Esophagus (tissue), 2 donors: Measurements from ENCODE around the gene KLC1. TPM values are rescaled to one million over a fixed set of nuclear protein-coding genes. Genes with fewer than 3 reads are reported as not detected.
"Not testable (repeated sequence)": the region's sequence is repeated elsewhere in the genome, so short reads cannot be mapped to it uniquely, and the experiment has no call there.

Experiments used
- H3K27ac ChIP-seq, 2 donors: one replicate each; pipeline ENCODE4 v1.5.1; 2013; ENCODE audit warnings: low read depth in 2 of 2, mild to moderate bottlenecking in 2 of 2, inconsistent platforms in 1 of 2, low read length in 1 of 2, moderate library complexity in 1 of 2
- H3K27me3 ChIP-seq, 2 donors: one replicate each; pipeline ENCODE4 v1.6.1; 2013; ENCODE audit warnings: low read length in 2 of 2, control low read depth in 1 of 2, mild to moderate bottlenecking in 1 of 2; ENCODE audit not compliant: insufficient read depth in 2 of 2, control insufficient read depth in 1 of 2
- H3K36me3 ChIP-seq, 2 donors: one replicate each; pipeline ENCODE4 v1.6.1; 2013; ENCODE audit warnings: low read length in 1 of 2; ENCODE audit not compliant: control insufficient read depth in 2 of 2, insufficient read depth in 2 of 2
- H3K4me1 ChIP-seq, 2 donors: one replicate each; pipeline ENCODE4 v1.6.1; 2013; ENCODE audit warnings: low read length in 1 of 2; ENCODE audit not compliant: control insufficient read depth in 2 of 2, insufficient read depth in 2 of 2
- H3K4me3 ChIP-seq, 2 donors: one replicate each; pipeline ENCODE4 v1.5.1; 2013; ENCODE audit warnings: low read length in 2 of 2, mild to moderate bottlenecking in 2 of 2, low read depth in 1 of 2, moderate library complexity in 1 of 2
- H3K9me3 ChIP-seq, 2 donors: one replicate each; pipeline ENCODE4 v1.6.1; 2013; ENCODE audit warnings: mild to moderate bottlenecking in 2 of 2, low read depth in 1 of 2, low read length in 1 of 2, moderate library complexity in 1 of 2; ENCODE audit not compliant: control insufficient read depth in 2 of 2, insufficient read depth in 1 of 2
- WGBS, 2 donors: extraction: QIAGEN DNeasy Blood & Tissue Kit; methylation state at CpG; one replicate each; pipeline ENCODE4 v1.1.7; 2013; 5-methylcytosine and 5-hydroxymethylcytosine counted together
- polyA plus RNA-seq, 2 donors: library from polyadenylated mRNA; stranded (reverse); fragments of 200-250 nt; gene quantifications; one replicate each; pipeline ENCODE4 v1.2.3, GENCODE V29; 2013
- donor health status: healthy with polysubstance abuse.
- donor health status: Bipolar disorder and iron deficiency.

Gene KLC1
- polyA plus RNA-seq, 2 donors, result 69.8 to 102 TPM

DNA sequence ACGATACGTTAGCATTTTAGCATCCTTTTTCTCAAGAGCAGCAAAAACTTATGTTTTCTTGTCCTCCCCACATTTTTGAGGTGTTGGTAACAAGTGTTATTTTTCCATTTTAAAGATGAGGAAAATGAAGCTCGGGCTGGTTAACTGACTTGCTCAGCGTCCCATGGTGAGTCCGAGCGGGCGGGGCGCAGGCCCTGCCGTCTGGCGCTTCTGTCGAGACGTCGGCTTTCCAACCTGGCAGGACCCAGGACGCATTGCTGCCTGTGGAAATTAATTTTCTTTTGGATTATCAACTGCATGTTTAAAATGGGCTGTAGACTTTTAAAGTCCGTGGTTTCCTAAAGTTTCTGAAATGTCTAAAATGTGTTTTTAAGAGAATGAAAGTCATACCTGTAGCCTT lies 55.9 kb downstream of the KLC1 start:
- Histone ChIP-seq H3K27me3 (no peaks in the 10 kb centered on the region), H3K36me3 (peaks cover 15 to 38% of the 10 kb centered on the region in 2 donors), H3K9me3 (no peaks in the 10 kb centered on the region), H3K4me3 (no peak overlapping the region), H3K27ac (no peak overlapping the region), H3K4me1 (no peaks in the 10 kb centered on the region)
- 87% methylated on average over 15 of the region's 15 CpGs for WGBS, 2 donors

DNA sequence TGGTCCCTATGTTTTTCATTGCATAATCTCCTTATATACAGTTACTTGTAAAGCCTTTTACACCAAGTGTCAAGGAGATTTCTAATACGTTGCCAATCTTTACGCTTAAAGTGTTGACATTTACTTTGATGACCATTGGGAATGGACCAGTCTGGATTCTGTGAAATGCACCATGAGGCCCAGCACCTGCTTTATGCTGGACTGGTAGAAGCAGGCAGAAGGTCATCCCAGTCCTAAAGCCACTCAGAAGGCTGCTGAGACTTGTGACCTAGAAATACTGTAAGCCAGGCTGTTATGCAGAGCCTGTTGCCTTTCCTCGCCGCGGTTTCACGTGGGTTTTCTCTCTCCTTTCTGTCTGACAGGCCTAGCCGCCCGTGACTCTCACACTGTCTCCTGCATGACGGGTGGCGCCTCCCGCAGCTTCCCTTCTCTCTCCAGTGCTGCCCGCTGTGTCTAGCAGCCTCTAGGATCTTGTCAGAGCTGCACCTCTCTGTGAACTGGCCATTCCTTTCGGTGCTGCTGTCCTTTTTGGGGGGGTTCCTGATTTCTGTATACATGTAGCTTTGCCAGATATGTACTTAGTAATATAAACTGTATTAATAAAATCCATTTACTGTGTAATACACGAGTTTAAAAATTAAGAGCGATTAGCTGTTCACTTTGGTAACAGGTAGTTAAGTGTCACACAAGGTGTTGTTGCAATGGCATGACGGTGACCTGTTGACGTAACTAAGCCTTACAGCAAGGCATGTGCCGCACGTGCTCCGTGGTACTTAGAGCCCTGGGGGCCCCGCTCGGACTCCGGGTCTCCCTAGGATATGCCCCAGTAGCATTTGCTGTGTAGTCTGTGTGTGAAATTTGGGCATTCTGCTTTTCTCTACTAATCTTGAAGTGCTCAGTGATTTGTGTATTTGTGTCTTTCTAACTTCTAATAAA lies 56.5 kb downstream of the KLC1 start:
- H3K27ac ChIP-seq, result no peak overlapping the region
- no peaks in the 10 kb centered on the region for H3K27me3 ChIP-seq
- WGBS, 2 donors, result 88 to 90% methylated on average over 20 to 23 of the region's 23 CpGs
- H3K36me3 ChIP-seq, result peaks cover 13 to 35% of the 10 kb centered on the region in 2 donors
- H3K9me3 ChIP-seq, result no peaks in the 10 kb centered on the region
- no peak overlapping the region for H3K4me3 ChIP-seq
- H3K4me1 ChIP-seq, result no peaks in the 10 kb centered on the region

GRCh38 chr14:103686831-103687485 lies 57.9 kb downstream of the KLC1 start:
- Histone ChIP-seq H3K27me3 (no peaks in the 10 kb centered on the region), H3K9me3 (no peaks in the 10 kb centered on the region), H3K4me3 (no peak overlapping the region), H3K27ac (no peak overlapping the region), H3K36me3 (peaks cover 8 to 28% of the 10 kb centered on the region in 2 donors), H3K4me1 (no peaks in the 10 kb centered on the region)
- WGBS, 2 donors, result 81 to 83% methylated on average over 19 of the region's 19 CpGs

DNA sequence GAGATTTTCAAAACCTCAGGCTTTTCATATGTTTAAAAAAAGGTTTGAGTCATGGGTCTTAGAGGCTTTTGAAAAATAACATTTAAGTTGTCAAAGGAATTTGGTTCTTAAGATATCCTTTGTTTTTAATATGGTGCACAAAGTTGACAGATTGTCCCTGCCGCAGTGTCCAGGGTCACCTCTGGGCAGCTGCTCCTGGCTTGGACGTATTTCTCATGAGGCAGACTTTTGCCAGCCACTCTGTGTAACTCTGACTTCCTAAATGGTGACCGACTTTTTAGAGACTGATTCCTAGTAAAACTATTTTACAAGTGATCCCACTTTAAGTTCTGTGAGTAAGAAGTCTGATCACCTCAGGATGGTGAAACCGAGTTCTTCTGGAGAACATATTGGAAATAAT lies 58.7 kb downstream of the KLC1 start:
- WGBS, 2 donors, result 93 to 94% methylated on average over 4 of the region's 4 CpGs
- Histone ChIP-seq H3K4me3 (no peak overlapping the region), H3K27me3 (no peaks in the 10 kb centered on the region), H3K9me3 (no peaks in the 10 kb centered on the region), H3K27ac (no peak overlapping the region), H3K4me1 (peaks cover 3% of the 10 kb centered on the region in 2 donors), H3K36me3 (peaks cover 12 to 29% of the 10 kb centered on the region in 2 donors)

- Histone ChIP-seq H3K4me1 (peaks cover 3 to 8% of the 10 kb centered on the region in 2 donors), H3K27ac (no peak overlapping the region), H3K36me3 (peaks cover 7 to 23% of the 10 kb centered on the region in 2 donors), H3K4me3 (no peak overlapping the region), H3K9me3 (no peaks in the 10 kb centered on the region), H3K27me3 (no peaks in the 10 kb centered on the region)
- WGBS, 2 donors, result 82 to 91% methylated on average over 5 of the region's 5 CpGs
Observed at GRCh38 chr14:103688441-103688840, 59.4 kb downstream of the KLC1 start.

DNA sequence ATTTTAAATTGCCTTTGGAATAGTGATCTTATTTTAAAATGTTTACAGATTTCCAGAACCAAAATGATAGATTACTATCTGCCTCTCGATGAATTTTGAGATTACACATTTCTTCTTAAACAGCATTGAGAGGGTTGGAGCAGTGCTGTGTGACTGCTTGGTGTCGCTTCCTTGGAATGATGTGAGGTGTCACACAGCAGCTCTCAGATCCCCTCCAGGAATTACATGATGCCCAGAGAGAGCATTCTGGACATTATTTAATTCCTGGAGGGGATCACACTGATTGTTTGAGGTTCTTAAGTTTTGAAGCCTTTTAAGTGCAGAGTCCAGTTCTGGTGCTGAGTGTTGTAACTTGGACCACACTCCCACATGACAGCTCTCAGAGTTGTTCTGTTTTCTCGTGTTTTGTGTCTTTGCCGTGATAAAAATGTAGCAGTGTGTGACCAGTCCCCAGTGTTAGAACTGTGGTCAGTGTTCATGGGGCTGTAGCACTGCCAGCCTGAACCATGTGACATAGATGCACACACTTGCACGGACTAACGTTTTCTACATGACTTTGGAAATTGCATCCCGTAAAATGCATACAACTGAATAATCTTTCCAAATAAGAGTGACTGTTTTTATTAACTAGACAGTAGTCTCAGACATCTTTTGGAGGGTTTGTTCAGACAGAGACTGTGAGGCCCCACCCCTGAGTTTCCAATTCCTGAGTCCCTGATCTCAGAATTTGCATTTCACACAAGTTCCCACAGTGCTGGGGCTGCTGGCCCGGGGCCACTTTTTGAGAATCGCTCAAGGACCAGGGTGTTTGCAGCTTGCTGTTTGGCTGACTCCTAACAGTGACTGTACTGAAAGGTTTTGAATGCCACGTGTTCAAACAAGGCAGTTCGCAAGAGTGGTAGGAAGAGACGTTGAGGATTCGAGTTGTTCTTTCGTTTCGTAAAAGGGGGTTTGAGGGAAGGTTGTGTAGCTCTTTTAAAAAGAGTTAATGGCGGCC lies 60.2 kb downstream of the KLC1 start:
- peaks cover 7 to 24% of the 10 kb centered on the region in 2 donors for H3K36me3 ChIP-seq
- H3K27ac ChIP-seq, result no peak overlapping the region
- 54 to 66% methylated on average over 16 of the region's 16 CpGs for WGBS, 2 donors
- H3K9me3 ChIP-seq, result peaks cover 0 to 2% of the 10 kb centered on the region in 2 donors
- peaks cover 3 to 10% of the 10 kb centered on the region in 2 donors for H3K4me1 ChIP-seq
- no peak overlapping the region for H3K4me3 ChIP-seq
- no peaks in the 10 kb centered on the region for H3K27me3 ChIP-seq

GRCh38 chr14:103690332-103690731 lies 61.3 kb downstream of the KLC1 start:
- Histone ChIP-seq H3K4me3 (no peak overlapping the region), H3K9me3 (peaks cover 0 to 2% of the 10 kb centered on the region in 2 donors), H3K36me3 (peaks cover 11 to 21% of the 10 kb centered on the region in 2 donors), H3K27ac (no peak overlapping the region), H3K4me1 (peaks cover 3 to 15% of the 10 kb centered on the region in 2 donors), H3K27me3 (no peaks in the 10 kb centered on the region)
- 89% methylated on average over 8 of the region's 8 CpGs for WGBS, 2 donors

- H3K36me3 ChIP-seq, result peaks cover 14 to 21% of the 10 kb centered on the region in 2 donors
Observed at GRCh38 chr14:103691655-103692054, 62.6 kb downstream of the KLC1 start.

DNA sequence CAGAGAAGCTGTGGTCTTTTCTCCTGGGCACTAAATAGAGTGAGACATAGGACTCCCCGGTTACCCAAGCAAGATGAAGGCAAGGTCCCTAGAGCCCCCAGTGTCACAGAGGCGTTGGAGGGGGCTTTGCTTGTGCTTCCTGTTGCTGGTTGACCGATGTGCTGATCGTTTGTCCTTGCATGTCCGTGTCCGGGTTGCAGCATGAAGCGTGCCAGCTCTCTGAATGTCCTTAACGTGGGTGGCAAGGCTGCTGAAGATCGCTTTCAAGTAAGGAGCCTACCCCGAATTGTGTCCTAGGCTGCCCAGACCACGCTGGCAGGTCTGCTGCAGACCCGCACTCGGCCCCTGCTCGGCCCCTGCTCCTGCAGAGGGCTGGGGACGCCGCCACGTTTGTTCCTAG lies 63.1 kb downstream of the KLC1 start:
- peaks cover 0 to 2% of the 10 kb centered on the region in 2 donors for H3K9me3 ChIP-seq
- WGBS, 2 donors, result 93 to 94% methylated on average over 17 of the region's 17 CpGs
- no peaks in the 10 kb centered on the region for H3K27me3 ChIP-seq
- peaks cover 3 to 20% of the 10 kb centered on the region in 2 donors for H3K4me1 ChIP-seq
- H3K27ac ChIP-seq, result no peak overlapping the region
- no peak overlapping the region for H3K4me3 ChIP-seq
- peaks cover 12 to 16% of the 10 kb centered on the region in 2 donors for H3K36me3 ChIP-seq

More at GRCh38 chr14:103691655-103692054, 62.6 kb downstream of the KLC1 start:
- not testable (repeated sequence) for H3K27me3 ChIP-seq, H3K9me3 ChIP-seq, H3K4me3 ChIP-seq, H3K27ac ChIP-seq
- whole genome bisulfite sequencing, 2 donors, result 85 to 89% methylated on average over 5 of the region's 5 CpGs
- peaks cover 3 to 18% of the 10 kb centered on the region in 2 donors for H3K4me1 ChIP-seq
